GM18909 (cell line): ENCODE data around the gene SLC9A9.
A peak's percentile ranks its signal among the peaks of the same experiment; 100 is the strongest.

Experiments used
- ATAC-seq: cut with Tn5 transposase; IDR thresholded peaks from one replicate; pipeline ENCODE4 v1.9.1; 2021; ENCODE audit warnings: mild to moderate bottlenecking; ENCODE audit not compliant: unreplicated experiment, poor library complexity

Gene SLC9A9

GRCh38 chr3:143764840-143765239 is 83.4 kb downstream of the SLC9A9 start:
- ATAC-seq = no peak

- ATAC-seq = no peak
These were observed 84.6 kb downstream of the SLC9A9 start for GRCh38 chr3:143763564-143764162.

GRCh38 chr3:143757691-143758090 is 90.6 kb downstream of the SLC9A9 start:
- ATAC-seq = no peak

DNA sequence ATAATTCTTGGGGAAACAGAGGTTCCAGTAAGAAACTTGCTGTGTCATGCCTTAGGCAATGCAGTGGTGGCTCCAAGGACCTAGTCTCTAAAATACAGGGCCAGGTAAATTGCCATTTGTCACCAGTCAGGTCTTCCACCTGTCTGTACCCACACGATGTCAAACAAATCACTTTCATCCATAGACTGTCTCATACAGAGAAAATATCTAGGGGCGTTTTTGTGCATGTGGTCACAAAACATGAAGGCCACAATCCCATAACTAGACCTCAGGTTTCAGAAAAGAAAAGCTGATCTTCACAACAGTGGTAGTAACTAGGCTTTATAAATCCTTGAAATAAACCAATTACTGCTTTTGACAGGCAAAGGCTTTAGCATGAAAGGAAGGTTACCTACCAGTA is 92.3 kb downstream of the SLC9A9 start:
- ATAC-seq = no peak

DNA sequence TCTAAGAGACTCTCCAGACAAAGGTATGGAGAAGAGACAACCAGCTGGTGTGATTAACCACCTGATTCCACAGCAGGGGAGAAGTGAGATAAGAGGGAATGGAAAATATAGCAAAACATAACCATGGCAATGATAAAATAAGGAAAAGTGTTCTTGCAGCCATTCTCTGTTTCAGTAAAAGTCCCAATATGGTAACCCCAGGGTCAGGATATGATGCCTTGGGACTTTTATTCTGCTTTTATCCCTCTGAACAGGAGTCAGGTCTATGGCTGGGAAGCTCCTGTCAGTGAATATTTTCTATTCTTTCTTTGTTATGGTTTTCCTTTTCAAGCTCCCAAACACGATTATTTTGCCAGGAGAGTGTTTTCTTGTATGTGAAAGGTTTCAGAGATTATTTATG is 94.2 kb downstream of the SLC9A9 start:
- no peak for ATAC-seq

DNA sequence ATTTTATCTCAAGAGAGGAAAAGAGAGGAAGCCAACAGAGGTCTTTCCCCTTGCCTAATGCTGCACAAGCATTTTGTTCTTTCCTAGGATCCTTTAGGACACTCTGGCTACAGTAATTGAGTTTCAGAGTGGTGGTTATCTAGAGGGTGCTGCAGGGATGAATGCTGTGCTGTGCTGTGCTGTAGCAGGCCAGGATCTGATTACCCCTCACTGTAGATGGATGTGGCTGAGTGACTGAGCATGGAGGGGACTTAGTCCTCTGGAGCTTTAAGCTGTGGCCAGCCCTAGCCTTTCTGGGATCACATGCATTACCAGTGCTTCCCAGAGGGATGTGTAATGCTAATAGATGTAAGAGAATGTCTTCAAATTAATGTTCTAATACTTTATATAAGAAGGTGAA is 94.8 kb downstream of the SLC9A9 start:
- ATAC-seq = no peak

DNA sequence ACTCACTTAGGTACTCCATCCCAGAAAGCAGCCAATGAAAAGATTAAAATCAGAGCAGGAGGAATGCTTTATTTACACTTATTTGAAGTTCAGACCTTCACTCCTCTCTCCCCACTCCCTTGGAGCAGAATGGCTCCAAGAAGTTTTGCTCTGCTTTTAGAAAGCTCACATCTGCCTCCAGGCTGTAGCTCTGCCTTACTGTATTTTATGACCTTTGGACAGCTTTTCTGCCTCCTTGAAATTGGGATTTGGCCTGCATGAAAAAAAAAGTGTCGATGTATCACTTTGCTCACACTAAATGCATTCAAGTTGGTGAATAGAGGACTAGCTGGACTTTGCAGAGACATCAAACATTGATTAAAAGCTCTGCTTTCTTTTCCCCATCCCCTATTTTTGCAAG is 95.3 kb downstream of the SLC9A9 start:
- ATAC-seq = no peak

DNA sequence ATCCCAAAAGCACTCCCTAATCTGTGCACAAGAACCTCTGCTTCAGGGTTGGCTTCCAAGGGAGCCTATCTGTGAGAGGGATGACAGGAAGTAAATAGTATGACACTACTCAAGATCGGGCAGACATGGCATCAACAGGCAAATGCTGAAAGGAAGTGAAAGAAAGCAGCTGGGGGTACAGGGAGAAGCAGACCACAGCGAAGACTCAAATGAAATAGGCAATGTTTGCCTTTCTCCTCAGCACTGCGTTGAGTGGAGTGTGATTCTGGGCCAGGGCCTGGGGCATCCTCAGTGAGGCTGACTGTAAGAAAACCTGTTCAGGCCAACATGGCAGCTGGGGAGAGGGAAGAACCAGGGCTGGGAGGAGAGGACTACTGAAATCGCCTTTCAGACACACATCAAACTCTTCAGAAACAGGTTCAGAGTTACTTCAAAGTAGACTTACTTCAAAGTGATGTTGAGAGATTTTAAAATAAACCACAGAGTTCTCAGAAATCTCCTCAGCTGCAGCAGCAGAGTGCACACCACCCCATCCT is 96.6 kb downstream of the SLC9A9 start:
- peak; percentile 83 for ATAC-seq

- ATAC-seq = peak; percentile 11
These were observed 97.4 kb downstream of the SLC9A9 start for GRCh38 chr3:143750841-143751240.

DNA sequence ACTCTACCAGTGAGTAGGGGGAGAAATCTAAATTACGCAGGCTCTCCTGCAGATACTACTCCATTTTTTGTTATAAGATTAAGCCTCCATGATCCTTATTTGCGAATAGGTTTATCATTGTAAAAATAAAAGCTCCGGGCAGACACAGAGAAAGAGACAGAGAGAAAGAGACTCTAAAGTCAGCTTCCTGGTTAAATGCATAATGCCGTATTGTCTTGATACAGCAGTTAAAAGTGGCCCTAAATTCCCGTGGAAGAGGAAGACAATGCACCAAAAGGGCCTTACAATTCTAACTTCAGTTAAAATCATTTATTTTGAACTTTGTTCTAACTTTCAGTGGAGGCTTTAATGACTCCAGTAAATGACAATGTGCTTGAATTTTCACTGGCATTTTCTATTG is 98.3 kb downstream of the SLC9A9 start:
- no peak for ATAC-seq

DNA sequence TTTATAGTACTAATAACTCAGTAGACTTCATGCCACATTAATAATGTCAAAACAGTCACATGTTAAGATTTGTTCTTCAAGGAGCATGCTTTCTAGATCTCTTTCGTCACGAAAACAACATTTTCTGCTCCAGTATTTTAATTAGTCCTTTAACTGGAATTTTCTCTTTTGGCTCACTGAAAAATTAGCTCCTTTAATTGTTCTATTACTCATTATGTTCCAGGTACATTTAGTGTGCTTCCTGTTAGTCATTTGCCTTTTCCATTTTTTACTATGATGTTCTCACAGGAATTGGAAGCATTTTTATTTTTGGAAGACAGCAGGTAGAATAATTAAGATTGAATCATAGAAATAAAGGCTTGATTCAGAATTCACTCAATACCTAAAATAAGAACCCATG is 111.2 kb downstream of the SLC9A9 start:
- ATAC-seq = no peak

DNA sequence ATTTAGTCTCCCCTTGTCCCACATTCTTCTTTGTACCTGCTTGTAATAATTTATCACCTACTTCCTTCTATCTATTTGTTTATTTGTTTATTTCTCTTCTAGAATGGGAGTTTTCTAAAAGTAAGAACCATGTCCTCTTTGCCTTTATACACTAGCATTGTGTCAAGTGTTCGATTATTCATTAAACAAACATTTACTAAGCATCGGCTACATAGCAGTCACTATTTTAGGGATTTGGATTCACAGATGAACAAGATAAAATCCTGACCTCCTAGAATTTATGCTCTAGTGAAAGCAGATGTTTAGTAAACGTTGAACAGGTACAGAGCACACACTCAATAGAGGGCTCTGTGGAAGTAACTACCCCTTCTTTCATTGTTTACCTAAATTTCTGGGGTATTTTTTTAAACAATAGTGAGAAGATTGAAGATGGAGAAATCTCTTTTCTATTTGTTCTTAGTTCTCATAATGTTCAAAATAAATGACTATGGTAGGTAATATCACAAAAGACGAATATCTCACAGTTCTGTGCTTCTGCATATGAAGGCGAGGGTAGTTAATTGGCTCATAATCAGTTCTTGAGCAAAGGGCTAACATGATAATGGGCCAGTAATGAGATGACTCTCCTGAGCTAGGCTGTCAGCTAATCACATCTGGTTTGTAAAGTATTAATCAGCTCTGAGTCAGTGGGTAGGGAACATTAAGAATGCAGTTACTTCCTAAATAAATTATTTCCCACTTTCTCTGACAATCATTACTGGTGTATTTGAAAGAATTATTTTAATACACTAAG is 111.9 kb downstream of the SLC9A9 start:
- ATAC-seq = no peak

GRCh38 chr3:143731776-143732175 is 116.5 kb downstream of the SLC9A9 start:
- ATAC-seq = no peak

- ATAC-seq = no peak
These were observed 116.9 kb downstream of the SLC9A9 start for GRCh38 chr3:143731320-143731719.

- ATAC-seq = no peak
These were observed 120.9 kb downstream of the SLC9A9 start for GRCh38 chr3:143727391-143727790.

DNA sequence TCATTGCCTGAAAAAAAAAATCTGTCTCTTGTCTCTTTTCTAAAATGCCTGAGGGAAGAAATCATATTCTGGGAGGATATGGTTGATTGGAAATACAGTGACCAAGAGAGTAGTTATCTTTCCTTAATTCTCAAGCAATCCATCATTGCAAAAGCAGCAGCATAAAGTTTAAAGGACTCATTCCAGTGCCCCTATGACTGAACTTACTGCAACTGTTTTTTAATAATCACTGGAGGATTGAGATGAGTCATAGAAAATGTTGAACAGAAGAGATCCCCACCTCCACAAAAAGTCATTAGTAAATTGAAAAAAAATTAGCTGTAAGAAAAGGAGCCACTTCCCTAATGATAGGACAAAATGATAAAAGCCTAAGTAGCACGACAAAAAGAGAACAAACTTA is 121.5 kb downstream of the SLC9A9 start:
- ATAC-seq = no peak

- ATAC-seq = no peak
These were observed 127.9 kb downstream of the SLC9A9 start for GRCh38 chr3:143720381-143720780.

DNA sequence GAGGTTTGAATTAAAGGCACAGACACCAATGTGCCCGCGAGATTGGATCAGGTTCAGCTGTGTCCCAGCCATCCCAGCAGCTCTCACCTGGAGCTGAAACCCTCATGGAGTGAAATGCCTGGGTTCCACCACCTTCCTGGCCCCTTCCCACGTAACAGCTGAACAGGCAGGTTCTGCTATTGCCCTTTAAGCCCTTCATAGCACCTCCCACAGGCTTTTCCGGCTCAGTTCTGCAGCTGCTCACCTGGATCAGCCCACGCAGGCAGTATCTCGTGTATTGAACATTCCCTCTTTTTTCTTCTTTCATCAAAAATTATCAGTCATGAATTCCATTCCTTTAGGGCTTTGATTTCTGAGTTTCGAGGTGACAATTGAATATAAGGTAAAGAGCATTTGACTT is 129.8 kb downstream of the SLC9A9 start:
- no peak for ATAC-seq

DNA sequence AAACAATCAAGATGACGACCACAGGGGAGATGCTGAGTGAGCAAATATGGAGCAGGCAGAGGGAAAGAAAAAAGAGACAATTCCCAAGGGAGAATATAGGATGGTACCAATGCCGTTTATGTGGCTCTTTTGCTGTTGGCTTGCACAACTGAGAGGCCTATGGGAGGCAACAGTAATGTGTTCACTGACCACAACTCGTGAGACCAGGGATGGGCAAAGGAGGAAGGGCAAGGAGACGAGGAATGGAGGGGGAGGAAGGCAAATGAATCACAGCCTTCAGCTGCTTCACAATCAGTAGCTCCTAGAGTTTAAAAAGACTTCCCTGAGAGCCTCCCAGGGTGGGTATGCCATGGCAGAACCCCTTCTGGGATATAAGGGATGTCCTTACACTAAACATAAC is 131.5 kb downstream of the SLC9A9 start:
- ATAC-seq = no peak

GRCh38 chr3:143712522-143712921 is 135.7 kb downstream of the SLC9A9 start:
- no peak for ATAC-seq

GRCh38 chr3:143707848-143708247 is 140.4 kb downstream of the SLC9A9 start:
- no peak for ATAC-seq

GRCh38 chr3:143700431-143700975 is 147.8 kb downstream of the SLC9A9 start:
- ATAC-seq = no peak
